Activated CD4-positive, alpha-beta T cell treated with anti-CD3 and anti-CD28 coated beads, Interleukin-2, amount 50 U/mL, for 48 hours (primary cell): ENCODE results near the gene STK32C.
A peak's percentile ranks its signal among the peaks of the same experiment; 100 is the strongest.

ENCODE experiments used
- DNase-seq, 2 experiments: peaks; one replicate each; pipeline ENCODE4 v3.0.0-alpha.2; 2020

STK32C gene

DNA sequence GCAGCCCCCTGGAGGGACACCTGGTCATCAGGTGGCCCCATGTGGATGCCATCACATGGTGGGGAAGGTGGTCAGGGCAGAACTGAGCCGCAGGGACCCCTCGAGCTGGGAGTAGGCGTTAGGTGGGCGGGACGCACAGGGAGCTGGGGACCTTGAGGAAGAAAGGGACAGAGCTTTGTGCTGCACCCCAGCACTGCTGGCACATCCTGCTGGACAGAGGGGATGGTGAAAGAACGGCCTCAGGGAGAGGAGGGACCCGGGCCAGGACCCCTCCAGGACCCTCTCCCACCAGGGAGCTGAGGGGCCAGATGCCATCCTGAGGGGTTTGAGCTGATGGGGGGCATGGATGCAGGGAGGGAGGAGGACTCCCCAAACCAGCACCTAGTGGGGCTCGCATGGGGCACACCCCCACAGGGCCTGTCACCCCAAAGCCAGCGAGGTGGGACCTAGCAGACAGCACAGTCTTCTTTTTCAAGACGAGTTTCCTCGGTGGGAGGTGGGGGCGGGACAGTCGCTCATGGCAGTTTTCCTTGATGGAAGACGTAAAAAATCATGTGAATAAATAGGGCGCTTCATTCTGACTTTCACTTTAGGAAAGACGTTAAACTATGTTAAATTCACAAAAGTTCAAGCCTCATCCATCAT lies 43.3 kb downstream of the STK32C start:
- DNase-seq = no peak

DNA sequence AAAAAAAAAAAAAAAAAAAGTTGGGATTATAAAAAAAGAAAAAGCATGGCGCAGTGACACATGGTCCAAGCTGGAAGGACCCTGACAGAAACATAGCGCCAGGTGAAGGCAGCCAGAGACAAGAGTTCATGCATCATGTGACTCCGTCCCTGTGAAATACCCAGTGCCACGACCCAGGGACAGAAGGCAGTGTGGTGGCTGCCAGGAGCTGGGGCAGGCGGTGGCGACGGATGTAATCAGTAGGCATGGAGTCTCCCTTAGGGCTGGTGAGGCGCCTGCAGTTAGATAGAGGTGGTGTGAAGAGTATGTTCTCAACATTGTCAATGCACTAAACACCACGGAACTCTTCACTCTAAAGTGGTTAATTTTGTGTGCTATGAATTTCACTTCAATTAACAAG lies 43.9 kb downstream of the STK32C start:
- DNase-seq = no peak

DNA sequence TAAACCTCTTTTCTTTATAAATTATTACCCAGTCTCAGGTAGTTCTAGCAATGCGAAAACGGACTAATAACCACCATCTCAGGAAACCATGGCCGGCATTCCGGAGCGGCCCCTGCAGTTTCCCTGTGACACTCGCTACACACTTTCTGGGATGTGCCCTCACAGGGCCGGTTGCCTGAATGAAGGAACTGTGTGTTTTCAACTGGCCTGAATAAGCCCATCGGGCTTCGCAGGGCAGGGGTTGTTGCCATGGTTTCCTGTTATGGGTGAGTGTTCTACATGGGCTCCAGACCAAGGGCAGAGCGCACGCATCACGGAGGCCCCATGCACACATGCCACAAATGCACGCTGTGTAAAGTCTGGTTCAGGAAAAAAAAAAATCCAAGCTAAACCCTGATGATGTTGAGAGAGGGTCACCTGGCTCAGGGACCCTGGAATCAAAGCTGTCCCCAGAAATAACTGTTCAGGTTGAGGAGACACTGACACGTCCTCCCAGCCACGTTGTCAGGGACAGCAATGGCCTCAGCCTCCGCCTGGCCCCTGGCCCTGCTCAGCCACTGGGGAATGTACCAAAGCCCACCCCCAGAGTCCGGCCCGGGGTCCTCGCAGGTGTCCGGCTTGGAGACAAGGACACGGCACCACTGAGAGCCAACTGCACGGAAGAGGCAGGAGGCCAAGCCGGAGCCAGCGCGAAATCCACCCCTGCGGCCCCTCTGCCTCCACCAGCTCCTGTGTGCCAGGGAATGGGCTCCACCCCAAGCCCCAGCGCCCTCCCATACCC lies 47.9 kb downstream of the STK32C start:
- no peak for DNase-seq

DNA sequence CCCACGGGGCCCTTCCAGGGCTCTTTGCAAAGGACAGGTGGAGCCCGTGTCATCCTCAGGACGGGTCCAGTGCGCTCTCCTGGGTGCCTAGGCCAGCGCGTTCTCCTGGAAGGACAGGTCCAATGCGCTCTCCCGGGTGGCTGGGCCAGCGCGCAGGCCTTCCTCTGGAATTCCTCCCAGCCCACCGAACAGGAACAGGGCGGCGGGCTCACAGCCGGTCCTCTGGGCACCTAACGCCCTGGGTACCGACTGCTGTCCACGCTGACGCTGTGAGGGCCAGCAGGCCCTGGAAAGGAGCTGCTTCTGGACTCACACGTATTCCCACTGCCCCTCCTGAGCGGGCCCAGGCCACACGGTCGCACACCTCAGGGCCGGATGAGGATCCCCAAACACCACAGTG lies 49.3 kb downstream of the STK32C start:
- no peak for DNase-seq

DNA sequence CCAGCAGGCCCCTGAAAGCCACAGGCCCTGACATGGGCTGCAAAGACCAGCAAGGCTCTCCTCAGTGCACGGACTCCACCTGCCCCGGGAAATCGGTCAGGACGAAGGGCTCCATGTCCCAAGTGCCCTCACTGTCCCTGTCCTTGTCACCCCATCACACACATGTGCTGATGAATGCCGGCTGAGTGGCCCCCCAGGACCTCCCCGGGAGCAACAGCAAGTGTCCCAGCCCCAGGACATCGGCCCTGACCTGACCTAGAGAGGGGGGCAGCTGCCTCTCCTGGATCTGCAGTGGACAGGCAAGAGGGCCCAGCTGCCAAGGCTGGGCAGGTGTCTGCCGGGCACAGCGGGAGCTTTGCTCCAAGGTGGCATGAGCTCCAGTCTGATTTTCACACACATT lies 49.8 kb downstream of the STK32C start:
- DNase-seq = no peak

DNA sequence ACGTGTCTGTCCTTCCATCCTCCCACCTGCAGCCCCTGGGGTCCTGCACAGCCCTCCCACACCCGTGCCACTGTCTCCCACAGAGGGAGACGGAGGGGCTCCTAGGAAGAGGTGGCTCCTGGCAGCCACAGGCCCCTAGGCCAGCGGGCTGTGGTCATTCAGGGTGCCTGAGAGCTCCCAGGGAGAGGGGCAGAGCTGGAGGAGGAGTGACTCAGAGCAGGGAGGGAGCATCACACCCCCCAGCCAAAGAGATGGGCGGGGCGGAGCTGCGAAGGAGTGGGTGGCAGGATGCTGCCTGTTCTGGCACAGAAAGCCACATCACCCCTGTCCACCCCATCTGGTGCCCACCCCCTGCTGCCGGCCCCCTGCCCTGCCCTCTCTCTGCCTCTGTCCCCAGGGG lies 50.5 kb downstream of the STK32C start:
- peak; percentile 29 to 37 for DNase-seq

DNA sequence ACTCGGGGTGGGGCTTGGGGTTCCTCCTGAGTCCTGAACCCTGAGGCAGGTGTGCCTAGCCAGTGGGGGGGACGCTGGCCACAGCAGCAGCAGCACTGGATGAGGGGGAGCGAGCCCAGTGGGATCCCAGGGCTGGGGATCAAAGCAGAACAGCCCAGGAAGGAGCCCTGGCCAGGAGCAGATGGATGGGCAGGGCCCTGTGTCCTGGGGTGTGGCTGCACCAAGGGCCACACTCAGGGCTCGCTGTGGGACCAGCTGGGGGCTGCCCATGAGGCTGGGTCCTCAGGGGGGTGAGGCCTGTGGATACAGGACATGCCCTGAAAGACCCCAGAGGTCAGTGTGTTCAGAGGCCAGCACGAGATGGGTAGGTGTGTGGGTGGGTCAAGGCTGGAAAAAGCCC lies 50.9 kb downstream of the STK32C start:
- no peak for DNase-seq

DNA sequence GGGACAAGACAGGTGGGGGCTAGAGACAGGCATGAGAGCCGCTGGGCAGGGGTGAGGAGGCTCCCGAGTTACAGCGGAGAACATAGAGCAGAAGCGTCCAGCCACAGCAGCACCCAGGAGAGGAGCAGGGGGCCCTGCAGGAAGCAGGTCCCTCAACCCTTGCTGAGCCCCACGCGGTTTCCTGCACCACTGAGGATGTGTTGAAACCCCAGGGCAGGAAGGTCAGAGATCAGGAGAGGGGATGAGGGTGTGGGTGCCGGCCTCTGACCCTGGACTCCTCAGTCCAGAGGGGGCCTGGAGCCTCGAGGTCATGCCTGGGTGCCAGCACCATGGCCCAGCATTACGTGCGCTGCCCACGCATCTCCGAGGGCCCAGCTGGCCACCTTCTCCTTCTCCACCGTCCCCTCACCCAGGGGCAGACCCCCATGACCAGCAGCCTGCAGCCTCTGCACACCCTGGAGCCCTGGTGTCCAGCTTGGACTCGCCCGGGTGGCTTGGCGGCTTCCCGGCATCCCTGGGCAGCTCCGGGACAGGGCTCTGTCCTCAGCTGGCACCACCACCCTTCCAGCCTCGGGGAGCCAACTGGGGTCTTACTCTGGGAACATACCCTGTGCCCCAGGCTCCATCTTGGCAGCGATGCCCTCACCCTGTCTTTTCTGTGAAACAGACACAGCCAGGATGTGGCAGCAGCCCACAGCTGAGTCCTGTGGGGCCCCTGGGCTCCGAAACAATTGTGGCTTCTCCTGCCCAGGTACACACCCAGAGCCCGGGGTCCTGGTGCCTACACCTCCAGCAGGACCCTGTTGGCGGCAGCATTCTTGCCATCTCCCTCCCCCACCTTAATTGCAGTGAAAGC lies 52.0 kb downstream of the STK32C start:
- no peak for DNase-seq

DNA sequence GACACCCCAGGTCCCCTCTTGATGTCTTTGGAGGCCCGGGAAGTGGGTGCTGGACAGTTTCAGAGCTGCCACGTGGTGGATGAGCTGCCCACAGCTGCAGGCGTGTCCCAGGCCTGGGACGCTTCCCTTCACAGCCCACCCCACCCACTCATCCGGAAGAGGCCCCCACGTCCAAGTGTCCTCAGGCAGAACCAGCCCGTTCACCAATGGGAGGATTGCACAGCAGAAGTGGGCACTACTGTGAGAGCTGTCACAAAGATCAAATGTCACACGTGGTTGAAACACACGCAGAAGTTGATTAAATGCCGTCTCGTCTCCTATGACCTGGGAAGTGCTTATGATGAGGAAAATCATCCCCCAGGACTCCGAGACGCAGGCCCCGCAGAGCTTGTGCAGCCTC lies 52.9 kb downstream of the STK32C start:
- no peak for DNase-seq

DNA sequence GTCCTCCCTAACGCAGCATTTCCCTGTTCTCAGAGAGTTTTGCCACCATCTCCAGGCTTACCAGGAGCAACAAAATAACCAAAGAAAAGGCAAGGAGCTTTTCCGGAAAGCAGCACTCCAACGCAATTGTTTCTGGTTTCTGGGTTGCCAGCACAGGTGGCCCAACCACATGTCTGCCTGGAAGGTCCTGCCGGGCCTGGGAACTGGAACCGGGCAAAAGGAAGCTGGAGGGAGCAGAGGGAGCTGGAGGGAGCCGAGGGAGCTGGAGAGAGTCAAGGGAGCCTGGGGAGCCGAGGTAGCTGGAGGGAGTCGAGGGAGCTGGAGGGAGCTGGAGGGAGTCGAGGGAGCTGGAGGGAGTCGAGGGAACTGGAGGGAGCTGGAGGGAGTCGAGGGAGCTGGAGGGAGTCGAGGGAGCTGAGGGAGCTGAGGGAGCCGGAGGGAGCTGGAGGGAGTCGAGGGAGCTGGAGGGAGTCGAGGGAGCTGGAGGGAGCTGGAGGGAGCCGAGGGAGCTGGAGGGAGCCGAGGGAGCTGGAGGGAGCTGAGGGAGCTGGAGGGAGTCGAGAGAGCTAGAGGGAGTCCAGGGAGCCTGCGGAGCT lies 54.6 kb downstream of the STK32C start:
- DNase-seq = no peak

DNA sequence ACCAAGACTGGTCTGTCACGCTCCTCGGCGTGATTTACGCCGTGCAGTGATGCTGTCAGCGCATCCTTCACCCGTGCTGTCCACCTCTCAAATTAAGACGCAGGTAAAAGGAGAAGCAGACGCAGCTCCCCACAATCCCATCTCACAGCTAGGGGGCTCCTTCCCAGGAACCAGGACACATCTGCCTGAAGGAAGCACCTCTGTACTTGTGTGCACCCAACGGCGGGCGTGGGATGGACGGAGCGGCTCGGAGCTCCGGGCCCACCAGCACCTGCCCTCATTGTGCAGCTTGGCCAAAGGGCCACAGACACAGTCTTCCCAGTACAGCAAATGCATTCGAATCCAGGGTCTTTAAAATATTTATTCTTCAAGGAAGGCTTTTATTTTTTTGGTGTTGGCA lies 55.3 kb downstream of the STK32C start:
- no peak for DNase-seq

DNA sequence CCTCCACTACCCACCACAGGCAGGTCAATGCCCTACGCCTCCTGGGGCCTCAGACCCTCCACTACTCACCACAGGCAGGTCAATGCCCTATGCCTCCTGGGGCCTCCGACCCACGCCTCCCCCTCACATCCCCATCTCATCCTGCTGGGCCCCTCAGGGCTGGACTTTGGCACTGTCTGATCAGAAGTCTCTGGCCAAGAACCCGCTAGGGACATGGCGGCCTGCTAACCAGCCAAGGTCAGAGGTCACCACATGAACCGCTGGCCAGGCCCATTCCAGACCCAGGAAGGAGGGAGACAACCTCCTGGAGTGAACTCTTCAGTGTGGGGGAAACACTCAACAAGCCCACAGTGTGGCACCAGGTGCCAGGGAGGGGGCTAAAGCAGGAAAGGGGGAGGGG lies 55.8 kb downstream of the STK32C start:
- no peak for DNase-seq

DNA sequence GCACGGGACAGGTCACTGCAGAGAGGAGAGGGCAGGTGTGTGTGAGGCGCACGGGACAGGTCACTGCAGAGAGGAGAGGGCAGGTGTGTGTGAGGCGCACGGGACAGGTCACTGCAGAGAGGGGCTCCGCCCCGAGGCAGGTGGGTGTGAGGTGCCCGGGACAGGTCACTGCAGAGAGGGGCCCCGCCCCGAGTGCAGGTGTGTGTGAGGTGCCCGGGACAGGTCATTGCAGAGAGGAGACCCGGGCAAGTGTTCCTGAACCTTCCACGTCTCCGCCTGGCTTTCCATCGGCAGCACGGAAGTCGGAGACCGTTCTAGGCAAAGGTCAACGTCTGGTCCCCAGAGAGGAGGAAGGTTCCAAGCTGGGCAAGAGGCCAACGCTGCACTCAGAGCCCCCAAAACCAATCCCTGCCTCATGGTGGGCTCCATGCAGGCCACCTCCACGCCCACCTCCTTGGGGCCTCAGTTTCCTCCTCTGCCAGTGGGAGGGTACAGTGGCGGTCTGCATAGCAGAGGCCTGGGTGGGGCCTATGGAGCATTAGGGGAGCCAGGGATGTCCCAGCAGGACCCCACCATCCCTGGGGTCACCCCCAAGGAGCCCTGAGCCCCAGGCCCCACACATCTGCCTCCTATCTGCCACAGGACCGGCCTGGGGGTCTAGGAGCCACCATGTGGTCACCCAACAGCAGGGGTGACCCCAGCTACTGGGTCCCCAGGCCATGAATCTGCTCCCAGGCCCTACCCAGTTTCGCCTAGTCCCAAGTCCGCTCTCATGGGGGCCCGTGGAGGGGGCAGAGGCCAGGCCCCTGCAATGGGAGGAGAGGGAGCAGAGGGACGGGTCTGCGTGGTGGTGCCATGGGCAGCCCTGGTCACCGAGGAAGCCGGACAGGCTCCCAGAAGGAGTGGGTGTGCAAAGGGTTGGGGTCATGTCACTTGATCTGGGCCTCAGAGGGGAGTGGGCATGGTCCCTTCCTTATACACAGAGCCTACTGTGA lies 57.0 kb downstream of the STK32C start:
- no peak for DNase-seq

DNA sequence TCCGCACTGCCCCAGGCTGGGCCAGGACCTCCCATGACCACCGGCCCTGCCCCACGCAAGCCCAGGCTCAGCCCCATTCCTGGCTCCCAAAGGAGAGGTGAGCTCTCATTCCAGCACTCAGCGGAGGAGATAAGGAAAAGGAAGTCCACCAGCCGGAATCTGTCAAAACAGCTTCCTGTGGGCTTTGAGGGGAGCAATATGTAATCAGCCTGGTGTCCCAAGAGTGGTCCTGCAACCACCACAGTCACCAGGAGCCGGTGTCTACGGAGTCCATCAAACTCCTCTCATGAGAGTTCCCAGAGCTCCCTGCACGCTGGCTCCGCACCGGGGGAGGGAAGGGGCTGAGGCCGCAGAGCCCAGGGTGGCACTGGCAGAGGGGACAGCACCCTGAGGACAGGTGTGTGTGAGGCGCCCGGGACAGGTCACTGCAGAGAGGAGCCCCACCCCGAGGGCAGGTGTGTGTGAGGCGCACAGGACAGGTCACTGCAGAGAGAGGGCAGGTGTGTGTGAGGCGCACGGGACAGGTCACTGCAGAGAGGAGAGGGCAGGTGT lies 57.9 kb downstream of the STK32C start:
- DNase-seq = no peak

DNA sequence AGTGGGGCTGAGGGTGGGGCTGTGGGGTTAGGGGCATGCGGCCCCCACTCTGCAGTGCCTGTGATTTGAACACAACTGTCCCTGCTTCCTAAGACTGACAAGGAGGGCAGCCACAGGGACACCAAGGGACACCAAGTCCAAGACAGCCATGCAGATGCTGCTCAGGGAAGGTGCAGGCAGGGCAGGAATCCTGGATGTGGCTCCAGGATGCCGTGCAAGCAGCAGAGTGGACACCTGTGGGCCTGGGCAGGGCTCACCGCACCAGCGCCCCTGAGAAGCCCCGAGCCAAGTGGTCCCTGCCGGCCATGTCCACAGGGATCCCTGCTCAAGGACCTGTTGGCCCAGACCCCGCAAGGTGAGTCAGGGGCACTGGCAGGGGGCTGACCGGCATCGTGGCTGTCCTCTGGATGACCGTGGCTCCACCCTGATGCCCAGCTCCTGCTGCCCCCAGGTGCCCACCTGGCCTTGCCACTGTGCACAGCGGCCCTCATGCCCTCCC lies 58.5 kb downstream of the STK32C start:
- DNase-seq = no peak

DNA sequence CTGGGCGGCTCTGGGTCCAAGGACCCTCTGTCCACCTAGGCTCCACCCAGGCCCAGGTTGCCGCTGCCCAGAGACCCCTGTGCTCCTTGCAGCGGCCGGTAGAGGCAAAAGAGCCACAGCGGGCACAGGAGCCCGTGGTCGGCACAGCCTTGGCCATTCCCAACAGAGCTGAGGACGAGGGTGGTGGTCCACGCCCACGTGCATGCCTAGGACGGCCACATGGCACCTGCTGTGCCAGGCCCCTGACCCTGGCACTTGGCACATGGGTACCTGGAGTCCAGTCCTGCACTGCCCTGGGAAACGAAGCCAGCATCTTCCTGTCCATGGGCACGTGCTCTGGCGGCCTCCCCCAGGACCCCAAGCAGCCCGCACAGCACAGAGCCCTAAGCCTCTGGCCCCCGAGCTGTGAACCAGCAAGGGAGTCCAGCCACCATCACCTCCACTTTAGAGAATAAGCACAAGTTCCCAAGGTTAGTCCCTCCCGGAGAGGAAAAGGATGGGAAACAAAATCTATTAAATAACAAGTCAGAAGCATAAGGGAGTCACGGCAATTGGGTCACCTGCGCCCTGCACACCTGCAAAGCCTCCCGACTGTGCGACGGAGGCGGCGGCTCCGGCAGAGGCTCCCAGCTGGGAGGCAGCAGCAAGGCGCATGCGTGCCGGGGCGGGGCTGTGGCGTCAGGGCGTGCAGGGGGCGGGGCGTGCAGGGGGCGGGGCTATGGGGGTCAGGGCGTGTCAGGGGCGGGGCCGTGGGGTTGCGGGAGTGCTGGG lies 59.1 kb downstream of the STK32C start:
- peak; percentile 40 to 44 for DNase-seq

DNA sequence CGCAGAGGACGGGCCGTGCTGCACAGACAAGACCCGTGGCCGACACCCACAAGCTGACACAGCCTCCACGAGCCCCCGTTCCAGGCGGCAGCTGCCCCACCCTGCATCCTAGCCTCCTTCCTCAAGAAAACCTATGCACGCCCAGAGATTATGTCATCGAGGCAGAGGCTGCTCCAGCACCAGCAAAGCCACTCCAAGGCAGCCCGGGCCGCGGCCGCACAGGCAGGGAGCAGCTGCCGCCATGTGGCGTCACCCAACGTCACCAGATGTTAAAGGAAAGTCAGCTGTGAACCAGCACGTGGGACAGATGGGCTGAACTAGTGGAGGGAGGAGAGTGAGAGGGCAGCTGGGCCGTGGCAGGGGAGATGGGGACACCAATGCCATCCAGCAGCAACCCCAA lies 59.8 kb downstream of the STK32C start:
- DNase-seq = no peak

DNA sequence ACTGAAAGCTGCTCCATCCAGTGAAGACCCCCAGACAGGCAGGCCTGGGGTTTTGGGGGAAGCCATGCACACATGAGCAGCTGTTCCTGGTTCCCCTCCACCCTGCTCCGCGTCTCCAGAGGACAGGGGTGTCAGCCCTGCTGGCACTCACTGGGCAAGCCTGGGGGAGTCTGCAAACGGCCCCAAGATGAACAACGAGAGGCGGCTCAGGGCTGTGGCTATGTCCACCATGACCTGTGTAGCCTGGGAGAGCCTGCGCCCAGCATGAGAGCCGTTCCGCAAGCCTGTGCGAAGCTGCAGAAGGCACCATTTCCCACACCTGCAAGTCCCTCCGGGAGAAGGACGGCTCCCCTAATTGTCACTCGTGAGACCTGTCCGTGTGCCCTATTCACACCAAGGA lies 61.5 kb downstream of the STK32C start:
- DNase-seq = no peak

DNA sequence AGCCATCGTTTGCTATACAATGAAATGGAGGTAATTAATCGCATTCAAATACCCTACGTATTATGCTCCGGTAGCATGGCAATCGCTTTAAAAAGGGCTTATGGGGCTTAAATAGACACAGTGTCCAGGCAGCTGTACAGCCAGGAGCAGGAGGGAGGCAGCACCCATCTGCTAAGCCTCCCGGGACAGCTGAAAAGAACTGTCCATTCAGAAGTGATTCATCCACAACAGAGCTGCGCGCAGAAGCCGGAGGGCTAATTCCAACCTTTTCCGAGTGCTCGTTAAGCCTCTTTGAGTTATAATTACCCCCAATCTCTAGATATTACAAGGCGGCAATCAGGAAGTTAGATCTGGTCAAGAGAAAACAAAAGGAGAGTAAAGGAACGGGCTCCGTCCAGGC lies 62.7 kb downstream of the STK32C start:
- no peak for DNase-seq

DNA sequence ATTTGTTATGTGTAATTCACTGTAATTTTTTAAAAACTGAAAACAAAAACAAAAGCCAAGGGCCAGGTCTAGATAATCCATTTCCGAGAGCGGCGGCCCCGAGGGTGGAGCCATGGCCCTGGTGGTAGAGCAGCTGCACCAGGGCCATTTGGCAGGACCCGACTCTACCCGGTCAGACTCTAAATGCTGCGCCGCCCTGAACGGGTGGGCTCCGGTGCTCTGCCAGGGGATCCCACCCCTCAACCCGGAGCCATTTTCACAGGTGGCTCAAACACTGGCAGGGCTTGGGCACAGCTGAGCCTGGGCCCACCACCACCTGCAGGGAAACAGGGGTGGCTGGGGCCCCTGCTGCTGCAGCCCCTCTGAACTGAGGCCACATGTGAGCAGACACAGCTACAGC lies 64.1 kb downstream of the STK32C start:
- no peak for DNase-seq

DNA sequence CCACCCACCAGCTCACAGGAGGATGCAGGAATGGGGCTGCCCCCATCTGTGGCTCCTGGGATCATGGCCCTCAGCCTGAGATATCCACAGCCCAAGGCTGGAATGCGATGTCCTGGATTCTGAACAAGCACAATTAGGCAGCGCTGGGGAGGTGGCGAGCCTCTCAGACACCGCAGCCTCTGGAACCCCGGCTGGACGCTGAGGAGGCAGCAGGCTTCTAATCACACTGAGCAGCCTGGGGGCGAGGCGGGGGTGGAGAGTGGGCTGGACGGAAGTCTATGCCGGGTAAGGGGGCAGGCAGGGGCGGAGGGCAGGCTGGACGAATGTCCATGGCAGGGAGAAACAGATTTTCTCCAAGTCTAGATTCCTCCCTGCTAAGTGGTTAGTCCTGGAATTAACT lies 64.6 kb downstream of the STK32C start:
- no peak for DNase-seq
